Fibroblast of lung (primary cell): ENCODE measurements around the gene STX1B.

Experiments used
- EZH2 ChIP-seq: IDR thresholded peaks from 2 replicates; pipeline ENCODE4 v1.5.1; 2012; ENCODE audit warnings: low read length, control low read depth, mild to moderate bottlenecking; ENCODE audit errors: missing control alignments
- TF ChIP-seq, protein P1 (sequence below), 2 donors: IDR thresholded peaks in 1 of 2; conservative IDR thresholded peaks in 1 of 2; 1 replicate in 1 of 2; 2 replicates in 1 of 2; pipeline ENCODE4 v1.5.1; 2011 to 2012; ENCODE audit warnings: low read length in 2 of 2, control low read depth in 1 of 2, inconsistent platforms in 1 of 2, low read depth in 1 of 2, mild to moderate bottlenecking in 1 of 2

DNA sequence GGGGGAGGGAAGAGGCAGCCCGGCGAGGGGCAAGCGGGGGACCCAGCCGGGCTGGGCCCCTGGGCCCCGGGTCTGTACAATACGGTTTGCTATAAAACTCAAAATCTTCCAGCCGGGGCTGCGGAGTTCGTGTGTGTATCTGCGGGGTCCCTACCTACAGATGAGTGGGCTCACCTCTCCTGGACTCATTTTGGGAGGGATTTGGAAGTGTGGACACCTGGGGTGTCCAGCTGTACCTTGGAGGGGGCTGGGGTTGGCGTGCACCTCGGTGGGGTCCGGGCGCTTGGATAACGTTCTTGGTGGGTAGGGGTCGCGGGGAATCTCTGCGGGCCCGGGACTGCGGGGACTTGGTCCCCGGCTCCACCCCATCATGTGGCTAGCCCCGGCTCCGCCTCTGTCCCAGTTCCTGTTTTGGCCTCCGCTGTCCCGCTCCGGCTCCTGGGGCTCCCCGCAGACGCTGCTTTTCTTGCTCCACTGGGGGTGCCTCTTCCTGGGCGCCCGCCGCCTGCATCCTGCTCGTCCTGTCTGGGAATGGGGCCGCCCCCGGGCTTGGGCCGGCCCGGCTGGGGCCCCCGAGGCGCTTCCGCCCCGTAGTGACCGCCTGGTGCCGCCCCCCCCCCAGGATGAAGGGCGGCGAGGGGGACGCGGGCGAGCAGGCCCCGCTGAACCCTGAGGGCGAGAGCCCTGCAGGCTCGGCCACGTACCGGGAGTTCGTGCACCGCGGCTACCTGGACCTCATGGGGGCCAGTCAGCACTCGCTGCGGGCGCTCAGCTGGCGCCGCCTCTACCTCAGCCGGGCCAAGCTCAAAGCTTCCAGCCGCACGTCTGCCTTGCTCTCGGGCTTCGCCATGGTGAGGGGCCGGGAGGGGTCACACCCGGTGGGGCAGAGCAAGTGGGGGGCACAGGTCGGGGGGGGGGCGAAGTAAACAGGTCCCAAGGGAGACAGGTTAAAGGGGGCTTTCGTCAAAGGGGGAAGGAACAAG is 61.5 kb downstream of the STX1B start, which contains the start of gene ORAI3:
- TF ChIP-seq, protein P1, sequence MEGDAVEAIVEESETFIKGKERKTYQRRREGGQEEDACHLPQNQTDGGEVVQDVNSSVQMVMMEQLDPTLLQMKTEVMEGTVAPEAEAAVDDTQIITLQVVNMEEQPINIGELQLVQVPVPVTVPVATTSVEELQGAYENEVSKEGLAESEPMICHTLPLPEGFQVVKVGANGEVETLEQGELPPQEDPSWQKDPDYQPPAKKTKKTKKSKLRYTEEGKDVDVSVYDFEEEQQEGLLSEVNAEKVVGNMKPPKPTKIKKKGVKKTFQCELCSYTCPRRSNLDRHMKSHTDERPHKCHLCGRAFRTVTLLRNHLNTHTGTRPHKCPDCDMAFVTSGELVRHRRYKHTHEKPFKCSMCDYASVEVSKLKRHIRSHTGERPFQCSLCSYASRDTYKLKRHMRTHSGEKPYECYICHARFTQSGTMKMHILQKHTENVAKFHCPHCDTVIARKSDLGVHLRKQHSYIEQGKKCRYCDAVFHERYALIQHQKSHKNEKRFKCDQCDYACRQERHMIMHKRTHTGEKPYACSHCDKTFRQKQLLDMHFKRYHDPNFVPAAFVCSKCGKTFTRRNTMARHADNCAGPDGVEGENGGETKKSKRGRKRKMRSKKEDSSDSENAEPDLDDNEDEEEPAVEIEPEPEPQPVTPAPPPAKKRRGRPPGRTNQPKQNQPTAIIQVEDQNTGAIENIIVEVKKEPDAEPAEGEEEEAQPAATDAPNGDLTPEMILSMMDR (conservative IDR thresholded peaks at IDR 0.05 in 1 of 2, IDR thresholded peaks at IDR 0.05 in 1 of 2; ENCODE audit: low read depth in 1 of 2, low read length in 2 of 2) = no peak
- TF ChIP-seq EZH2 = no peak
